Muscle of arm (tissue), 12 donors: Measurements from ENCODE around the gene MEX3B. TPM values are rescaled to one million over a fixed set of nuclear protein-coding genes. Genes with fewer than 3 reads are reported as not detected.
"Not testable (repeated sequence)": the region's sequence is repeated elsewhere in the genome, so short reads cannot be mapped to it uniquely, and the experiment has no call there.

Experiments used
- DNase-seq: peaks from one replicate; pipeline ENCODE4 v3.0.0-alpha.2; 2013
- polyA plus RNA-seq, 12 donors: library from polyadenylated mRNA; unstranded; fragments of 120-200 nt; gene quantifications; one replicate each; pipeline ENCODE4 v1.2.1, GENCODE V29; 2013; ENCODE audit not compliant: insufficient read length in 12 of 12

Gene MEX3B
- polyA plus RNA-seq, 12 donors, result 11.4 to 25.3 (median 18.3) TPM; not detected in 1

DNA sequence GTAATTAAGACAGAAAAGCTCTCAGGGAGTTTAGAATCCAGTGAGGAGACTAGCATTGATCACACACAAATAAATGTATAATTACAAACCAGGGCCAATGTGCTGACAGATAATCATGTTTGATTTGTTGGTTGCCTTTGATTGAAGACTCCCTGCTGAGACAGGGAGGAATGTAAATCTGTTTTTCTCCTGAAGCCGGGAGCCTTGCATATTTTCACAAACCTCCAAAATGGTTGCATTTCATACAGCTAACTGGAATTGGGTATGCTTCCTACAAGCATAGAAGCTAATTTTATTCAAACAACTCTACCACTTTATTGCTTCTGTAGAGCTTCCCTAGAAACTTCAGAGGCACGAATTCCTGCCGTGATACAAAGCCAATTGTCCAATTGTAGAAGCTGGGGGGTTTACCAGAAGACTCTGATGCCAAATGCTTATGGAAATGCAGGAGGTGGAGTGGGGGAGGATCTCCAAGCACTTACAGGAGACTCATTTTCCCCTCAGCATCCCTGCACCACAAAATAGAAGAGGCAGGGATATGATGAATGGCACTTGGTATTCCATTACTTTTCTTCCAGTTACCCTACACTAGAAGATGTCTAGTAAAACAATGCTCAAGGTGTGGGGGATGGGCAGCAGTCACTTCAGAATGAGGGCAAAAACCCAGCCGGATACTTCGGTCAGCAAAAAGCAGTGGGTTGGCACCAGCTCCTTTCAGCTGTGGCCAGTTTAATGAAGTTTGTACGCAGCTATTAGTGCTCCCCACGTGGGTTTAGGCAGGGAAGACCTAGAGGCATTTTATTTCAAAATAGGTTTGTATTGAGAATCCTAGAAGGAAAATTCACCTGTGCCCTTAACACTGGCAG, 11.4 kb upstream of the MEX3B start:
- no peak for DNase-seq

GRCh38 chr15:82052751-82053150, 6.9 kb upstream of the MEX3B start:
- no peak for DNase-seq

DNA sequence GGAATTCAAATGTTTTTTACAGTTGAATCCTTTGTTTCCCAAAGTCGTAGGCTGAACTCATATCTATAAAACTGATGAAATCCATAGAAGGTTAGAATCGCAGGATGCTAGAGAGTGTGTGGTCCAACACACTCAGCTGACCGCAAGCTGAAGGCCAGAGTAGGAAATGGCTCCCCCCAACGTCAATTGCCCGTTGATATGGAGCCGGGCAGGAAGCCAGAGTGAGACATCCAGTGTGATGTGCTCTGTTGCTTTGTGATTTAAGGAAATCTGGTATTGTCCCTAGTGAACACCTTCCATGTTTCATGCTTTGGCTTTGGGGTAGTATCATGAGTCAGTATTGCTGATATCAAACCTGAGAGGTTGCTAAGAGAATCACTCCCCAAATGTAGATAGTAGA, 5.8 kb upstream of the MEX3B start:
- no peak for DNase-seq

DNA sequence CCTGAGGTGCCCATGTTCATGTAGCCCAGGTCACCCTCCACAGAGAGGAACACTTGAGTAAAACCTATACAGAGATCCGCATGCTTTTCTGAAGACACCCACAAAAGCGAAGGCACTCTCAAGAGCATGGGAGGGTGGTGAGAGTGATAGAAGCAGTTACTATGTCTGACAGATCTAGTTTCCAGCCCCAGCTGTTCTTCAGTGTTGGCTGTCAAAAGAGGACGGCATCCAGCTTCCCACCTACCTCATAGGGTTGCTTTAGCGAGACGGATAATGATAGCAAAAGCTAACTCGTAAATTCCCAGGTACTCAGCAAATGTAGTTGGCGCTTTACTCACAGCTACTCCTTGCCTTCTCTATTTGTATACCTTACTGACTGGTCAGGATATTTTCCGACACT, 3.0 kb upstream of the MEX3B start:
- no peak for DNase-seq

- no peak for DNase-seq
Measured at GRCh38 chr15:82047453-82048400, 1.9 kb upstream of the MEX3B start.

- peak; percentile 97 for DNase-seq
Measured at GRCh38 chr15:82046666-82047452, 1.0 kb upstream of the MEX3B start.

DNA sequence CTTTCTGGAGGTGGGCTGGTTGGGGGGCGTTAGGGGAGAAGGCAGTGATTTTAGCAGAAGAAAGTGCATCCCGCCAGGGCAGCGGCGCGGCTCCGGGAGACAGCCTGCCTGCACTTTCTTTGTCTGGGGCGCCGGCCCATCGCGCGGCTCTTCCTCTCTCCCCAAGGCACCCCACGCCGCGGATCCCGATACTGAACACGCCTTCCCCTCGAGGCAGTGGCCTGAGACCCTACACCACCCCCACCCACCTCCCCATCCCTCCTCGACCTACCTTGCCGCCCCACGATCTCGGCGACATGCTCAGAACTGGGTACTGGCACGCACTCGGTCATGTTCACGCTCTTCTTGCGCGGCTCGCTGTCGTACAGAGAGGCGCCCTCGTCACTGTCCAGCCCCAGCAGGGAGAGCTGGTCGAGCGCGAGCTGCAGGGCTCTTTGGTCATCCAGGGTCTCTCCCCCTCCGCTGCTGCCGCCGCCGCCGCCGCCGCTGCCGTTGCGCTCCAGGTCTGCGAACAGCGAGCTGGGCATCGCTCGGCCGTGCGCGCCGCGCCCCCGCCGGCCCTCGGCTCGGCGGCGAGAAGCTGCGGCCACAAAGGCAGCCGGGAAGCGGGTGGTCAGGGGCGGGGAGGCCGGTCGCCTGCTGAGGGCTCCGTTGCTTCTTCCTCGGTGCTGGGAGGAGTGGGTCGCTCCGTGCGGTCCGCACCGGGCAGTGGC, 483 bp downstream of the MEX3B start:
- peak; percentile 55 for DNase-seq

DNA sequence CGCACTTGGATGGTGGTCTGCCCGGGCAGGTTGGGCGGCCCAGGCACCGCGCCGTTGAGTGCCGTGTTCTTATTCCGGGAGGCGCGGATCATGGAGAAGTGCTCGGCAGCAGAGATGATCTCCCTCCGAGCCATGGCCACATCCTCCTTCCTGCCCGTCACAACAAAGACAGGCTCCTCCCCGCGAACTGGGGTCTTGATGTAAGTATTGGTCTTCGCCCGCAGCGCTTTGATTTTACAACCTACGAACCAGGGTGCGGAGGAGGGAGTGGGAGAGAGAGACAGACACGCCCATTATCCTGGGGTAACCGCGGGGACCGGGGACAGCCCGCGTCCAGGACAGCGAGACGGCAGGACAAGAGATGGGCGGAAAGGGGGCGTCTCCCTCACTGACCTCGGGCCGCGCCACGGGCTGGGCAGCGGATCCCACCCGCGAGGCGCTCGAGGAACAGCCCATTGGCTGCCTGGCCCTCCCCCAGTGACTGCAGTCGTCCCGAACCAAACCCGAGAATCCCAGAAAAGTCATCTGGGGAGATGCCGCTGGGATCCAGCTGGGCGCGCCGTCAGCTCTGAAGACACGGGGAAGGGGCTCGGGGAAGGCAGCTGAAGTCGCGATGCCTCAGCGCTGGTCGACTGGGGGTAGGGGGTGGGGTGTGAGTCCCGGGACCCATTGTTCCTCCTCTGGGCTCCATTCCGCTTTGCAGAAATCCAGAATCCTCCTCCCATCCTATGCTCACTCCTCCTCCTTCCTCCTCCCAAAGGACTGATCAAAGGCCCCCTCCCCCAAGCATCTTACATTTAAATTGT, 1.2 kb downstream of the MEX3B start:
- DNase-seq, result peak; percentile 81

- peak; percentile 52 for DNase-seq
Measured at GRCh38 chr15:82043796-82044372, 1.9 kb downstream of the MEX3B start.

- no peak for DNase-seq
Measured at GRCh38 chr15:82043130-82043673, 2.6 kb downstream of the MEX3B start.

DNA sequence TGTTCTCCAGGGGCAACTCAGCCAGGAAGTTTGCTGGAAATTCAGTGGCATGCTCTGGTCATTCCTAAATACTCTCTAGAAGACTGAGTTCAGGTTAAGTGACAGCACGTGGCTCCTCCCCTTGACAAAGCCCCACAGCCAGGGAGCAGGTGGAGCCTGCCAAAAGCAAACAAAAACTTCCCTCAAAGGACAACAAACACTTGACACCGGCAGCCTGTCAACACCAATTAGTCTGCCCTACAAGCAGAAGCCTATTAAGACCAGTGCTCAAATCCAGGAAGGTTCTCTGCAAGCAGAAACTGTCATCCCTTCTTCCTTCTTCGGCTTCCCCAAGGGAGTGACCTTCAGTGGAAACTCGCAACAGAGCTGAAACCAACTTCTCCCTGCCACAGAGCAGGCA, 5.0 kb downstream of the MEX3B start:
- DNase-seq, result no peak

- no peak for DNase-seq
Measured at GRCh38 chr15:82040390-82040789, 5.4 kb downstream of the MEX3B start.

DNA sequence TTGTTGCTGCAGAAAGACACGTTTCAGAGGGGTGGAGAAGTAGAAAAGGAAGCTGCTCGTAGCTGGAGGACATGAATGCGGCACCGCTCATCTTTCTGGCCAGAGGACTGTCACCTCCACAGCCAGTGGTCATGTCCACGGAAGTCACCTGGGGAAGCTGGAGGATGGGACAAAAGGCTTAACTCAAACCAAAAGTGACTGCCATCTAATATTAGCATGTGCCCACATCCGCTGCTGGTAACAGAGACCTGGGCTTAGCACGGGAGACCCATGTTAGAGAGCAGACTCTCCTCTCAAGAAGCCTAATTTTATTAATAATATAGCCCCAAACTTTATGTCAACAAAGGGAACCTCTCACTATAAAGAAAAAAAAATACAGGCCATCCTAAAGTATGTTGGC, 5.9 kb downstream of the MEX3B start:
- no peak for DNase-seq

DNA sequence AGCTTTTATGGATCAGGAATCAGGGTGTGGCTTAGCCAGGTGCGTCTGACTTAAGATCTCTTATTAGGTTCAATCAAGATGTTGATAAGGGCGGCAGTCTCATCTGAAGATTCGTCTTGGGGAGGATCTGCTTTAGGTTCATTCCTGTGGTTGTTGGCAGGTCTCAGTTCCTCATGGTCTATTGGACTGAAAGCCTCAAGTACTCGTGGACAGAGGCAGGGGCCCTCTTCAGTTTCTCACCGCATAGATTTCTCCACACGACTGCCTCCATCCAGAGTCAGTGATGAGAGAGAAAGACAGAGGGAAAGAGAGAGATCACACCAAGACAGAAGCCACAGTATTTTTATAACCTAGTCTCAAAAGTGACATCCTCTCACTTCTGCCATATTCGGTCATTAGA, 9.4 kb downstream of the MEX3B start:
- no peak for DNase-seq

GRCh38 chr15:82031871-82032270, 13.9 kb downstream of the MEX3B start:
- no peak for DNase-seq

GRCh38 chr15:82030176-82030575, 15.6 kb downstream of the MEX3B start:
- DNase-seq, result no peak

GRCh38 chr15:82028163-82028562, 17.7 kb downstream of the MEX3B start:
- not testable (repeated sequence) for DNase-seq

- peak; percentile 69 for DNase-seq
Measured at GRCh38 chr15:82021992-82022391, 23.8 kb downstream of the MEX3B start.

GRCh38 chr15:82020625-82021394, 25.0 kb downstream of the MEX3B start:
- no peak for DNase-seq
